Uterus (tissue), 4 donors: ENCODE data around the gene NBEAL2. TPM values are rescaled to one million over a fixed set of nuclear protein-coding genes. Genes with fewer than 3 reads are reported as not detected.

ENCODE experiments used
- DNase-seq, 2 donors: peaks; one replicate each; pipeline ENCODE4 v3.0.0-alpha.2; 2019 to 2020
- H3K27ac ChIP-seq, 2 donors: fragments of 200-600 bp; sonication (generic); 1 replicate in 1 of 2; 2 replicates in 1 of 2; pipeline ENCODE4 v1.5.1; 2016 to 2018
- H3K27me3 ChIP-seq, 2 donors: fragments of 200-600 bp; sonication (generic); one replicate each; pipeline ENCODE4 v1.5.1; 2018 to 2019; ENCODE audit warnings: control low read depth in 1 of 2
- H3K36me3 ChIP-seq, 2 donors: fragments of 200-600 bp; sonication (generic); one replicate each; pipeline ENCODE4 v1.5.1; 2019; ENCODE audit warnings: control low read depth in 1 of 2
- H3K4me1 ChIP-seq, 2 donors: fragments of 200-600 bp; sonication (generic); one replicate each; pipeline ENCODE4 v1.5.1; 2018 to 2019; ENCODE audit warnings: control low read depth in 1 of 2
- H3K4me3 ChIP-seq, 2 donors: fragments of 200-600 bp; sonication (generic); 1 replicate in 1 of 2; 2 replicates in 1 of 2; pipeline ENCODE4 v1.5.1; 2018 to 2019; ENCODE audit warnings: mild to moderate bottlenecking in 1 of 2
- H3K9me3 ChIP-seq, 2 donors: fragments of 200-600 bp; sonication (generic); one replicate each; pipeline ENCODE4 v1.5.1; 2019; ENCODE audit warnings: control low read depth in 1 of 2
- POLR2A ChIP-seq, 2 donors: fragments of 450-650 bp; IDR thresholded peaks; one replicate each; pipeline ENCODE4 v1.6.1; 2016; ENCODE audit warnings: antibody characterized with exemption in 2 of 2, mild to moderate bottlenecking in 1 of 2, moderate library complexity in 1 of 2
- intact Hi-C: fragments of 100-400 bp; cut with DNase I; formaldehyde crosslinking; loops from one replicate; pipeline ENCODE4 v1.15.1; 2023; ENCODE audit warnings: low total_unique reads
- total RNA-seq, 4 donors: library from RNA; depleted of rRNA in 3 of 4; stranded (reverse); fragments of >200 nt in 3 of 4; gene quantifications; one replicate each; pipeline versions ENCODE4 v1.1.0 to v1.2.4, GENCODE V29; 2014 to 2023
- TF ChIP-seq, protein P1 (sequence below), 4 experiments: fragments of 200-600 bp in 2 of 4; fragments of 450-650 bp in 2 of 4; sonication (generic) in 2 of 4; IDR thresholded peaks; one replicate each; pipeline ENCODE4 v1.5.1; 2016 to 2019; ENCODE audit warnings: antibody characterized with exemption in 4 of 4, mild to moderate bottlenecking in 2 of 4, moderate library complexity in 1 of 4
- donor health status: DM: yes; HTN: yes; CAD: no.

The NBEAL2 gene
- total RNA-seq, 4 donors from 2014 or later, result 13.1 to 41.1 (median 23.8) TPM

DNA sequence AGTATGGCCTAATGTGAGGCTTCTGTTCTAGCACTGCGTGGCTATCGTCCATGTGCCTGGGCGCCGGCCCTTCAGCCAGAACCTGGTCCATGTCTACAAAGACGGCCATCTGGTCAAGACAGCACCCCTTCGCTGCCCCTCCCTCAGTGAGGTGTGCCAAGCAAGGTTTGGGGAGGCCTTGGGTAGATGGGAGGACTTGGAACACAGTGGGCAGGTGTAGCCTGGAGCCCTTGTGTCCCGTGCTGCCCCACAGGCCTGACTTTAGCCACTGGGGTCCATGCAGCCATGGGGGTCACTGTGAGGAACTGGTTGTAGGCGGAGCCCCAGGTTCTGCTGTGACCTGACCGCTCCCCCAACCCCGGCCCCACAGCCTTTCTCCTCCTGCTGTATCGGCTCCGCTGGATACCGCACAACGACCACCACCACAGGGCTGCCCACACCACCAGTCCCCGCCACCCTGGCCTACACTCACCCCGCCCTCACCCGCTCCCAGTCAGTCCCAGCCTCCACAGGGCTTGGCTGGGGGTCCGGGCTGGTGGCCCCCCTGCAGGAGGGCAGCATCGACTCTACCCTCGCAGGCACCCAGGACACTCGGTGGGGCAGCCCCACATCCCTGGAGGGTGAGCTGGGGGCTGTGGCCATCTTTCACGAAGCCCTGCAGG, 16.6 kb downstream of the NBEAL2 start:
- no peak for DNase-seq
- Histone ChIP-seq H3K27ac (no peak overlapping the region), H3K4me3 (no peak overlapping the region), H3K9me3 (no peaks in the 10 kb centered on the region), H3K36me3 (no peaks in the 10 kb centered on the region), H3K4me1 (no peaks in the 10 kb centered on the region), H3K27me3 (no peaks in the 10 kb centered on the region)
- intact Hi-C loops, result no loop called here
- TF ChIP-seq, protein P1, sequence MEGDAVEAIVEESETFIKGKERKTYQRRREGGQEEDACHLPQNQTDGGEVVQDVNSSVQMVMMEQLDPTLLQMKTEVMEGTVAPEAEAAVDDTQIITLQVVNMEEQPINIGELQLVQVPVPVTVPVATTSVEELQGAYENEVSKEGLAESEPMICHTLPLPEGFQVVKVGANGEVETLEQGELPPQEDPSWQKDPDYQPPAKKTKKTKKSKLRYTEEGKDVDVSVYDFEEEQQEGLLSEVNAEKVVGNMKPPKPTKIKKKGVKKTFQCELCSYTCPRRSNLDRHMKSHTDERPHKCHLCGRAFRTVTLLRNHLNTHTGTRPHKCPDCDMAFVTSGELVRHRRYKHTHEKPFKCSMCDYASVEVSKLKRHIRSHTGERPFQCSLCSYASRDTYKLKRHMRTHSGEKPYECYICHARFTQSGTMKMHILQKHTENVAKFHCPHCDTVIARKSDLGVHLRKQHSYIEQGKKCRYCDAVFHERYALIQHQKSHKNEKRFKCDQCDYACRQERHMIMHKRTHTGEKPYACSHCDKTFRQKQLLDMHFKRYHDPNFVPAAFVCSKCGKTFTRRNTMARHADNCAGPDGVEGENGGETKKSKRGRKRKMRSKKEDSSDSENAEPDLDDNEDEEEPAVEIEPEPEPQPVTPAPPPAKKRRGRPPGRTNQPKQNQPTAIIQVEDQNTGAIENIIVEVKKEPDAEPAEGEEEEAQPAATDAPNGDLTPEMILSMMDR (IDR thresholded peaks at IDR 0.05), result no peak
- no peak for TF ChIP-seq POLR2A (IDR thresholded peaks at IDR 0.05)

DNA sequence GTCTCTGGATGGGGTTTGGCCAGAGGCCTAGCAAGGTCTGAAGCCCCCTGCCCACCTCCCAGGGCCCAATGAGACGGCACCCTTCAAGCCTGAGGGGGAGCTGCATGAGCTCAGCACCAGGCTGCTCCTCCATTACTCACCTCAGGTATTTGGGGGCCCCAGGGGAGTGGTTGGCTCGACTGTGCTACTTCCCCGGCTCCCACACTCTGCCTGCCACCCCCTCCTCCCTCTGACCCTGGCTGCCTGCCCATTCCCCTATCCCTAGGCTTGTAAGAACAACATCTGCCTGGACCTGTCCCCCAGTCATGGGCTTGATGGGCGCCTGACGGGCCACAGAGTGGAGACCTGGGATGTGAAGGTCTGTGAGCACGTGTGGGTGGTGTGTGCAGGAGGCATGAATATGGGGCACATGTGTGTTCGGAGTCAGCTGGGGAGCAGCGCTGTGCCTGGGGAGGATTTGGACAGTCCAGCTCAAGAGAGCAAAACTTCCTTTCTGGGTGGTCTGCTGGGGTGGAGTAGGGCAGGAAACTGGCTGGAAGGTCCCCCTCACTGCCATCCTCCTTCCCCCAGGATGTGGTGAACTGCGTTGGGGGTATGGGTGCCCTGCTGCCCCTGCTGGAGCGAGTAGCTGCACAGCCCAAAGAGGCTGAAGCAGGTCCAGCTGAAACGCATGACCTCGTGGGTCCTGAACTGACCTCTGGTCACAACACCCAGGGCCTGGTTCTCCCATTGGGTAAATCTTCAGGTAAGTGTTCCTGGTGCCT, 17.4 kb downstream of the NBEAL2 start:
- Histone ChIP-seq H3K4me1 (no peaks in the 10 kb centered on the region), H3K4me3 (no peak overlapping the region), H3K27ac (no peak overlapping the region), H3K27me3 (no peaks in the 10 kb centered on the region), H3K36me3 (no peaks in the 10 kb centered on the region), H3K9me3 (no peaks in the 10 kb centered on the region)
- TF ChIP-seq, protein P1 (IDR thresholded peaks at IDR 0.05), result no peak
- TF ChIP-seq POLR2A (IDR thresholded peaks at IDR 0.05), result no peak
- intact Hi-C loops, result no loop called here
- DNase-seq, result no peak

DNA sequence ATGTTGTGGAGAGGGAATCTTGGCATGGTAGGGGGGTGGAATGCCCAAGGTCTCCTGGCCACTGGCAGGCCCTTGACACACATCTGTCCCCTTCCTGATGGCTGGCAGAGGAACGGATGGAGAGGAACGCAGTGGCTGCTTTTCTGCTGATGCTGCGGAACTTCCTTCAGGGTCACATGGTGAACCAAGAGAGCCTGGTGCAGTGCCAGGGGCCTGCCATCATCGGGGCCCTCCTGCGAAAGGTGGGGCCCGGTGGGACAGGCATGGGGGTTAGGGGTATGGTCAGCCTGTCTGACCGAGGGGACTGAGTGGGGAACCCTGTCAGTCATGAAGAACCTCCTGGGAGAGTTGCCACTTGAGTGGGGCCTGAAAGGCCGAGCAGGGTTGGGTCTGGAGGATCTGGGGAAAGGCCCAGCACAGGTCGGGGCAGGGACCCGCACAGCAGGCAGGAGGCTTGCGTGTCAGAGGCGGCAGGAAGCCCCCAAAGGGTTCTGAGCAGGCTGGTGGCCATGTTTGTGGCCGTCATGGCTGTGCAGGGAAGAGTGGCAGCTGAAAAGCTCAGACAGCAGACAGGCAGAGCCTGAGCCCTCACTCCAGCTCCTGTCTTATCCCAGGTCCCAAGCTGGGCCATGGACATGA, 18.1 kb downstream of the NBEAL2 start:
- H3K4me3 ChIP-seq, result no peak overlapping the region
- no peaks in the 10 kb centered on the region for H3K36me3 ChIP-seq
- no peaks in the 10 kb centered on the region for H3K27me3 ChIP-seq
- intact Hi-C loops, result no loop called here
- no peak for TF ChIP-seq POLR2A (IDR thresholded peaks at IDR 0.05)
- TF ChIP-seq, protein P1 (IDR thresholded peaks at IDR 0.05), result no peak
- H3K9me3 ChIP-seq, result no peaks in the 10 kb centered on the region
- H3K27ac ChIP-seq, result no peak overlapping the region
- no peak for DNase-seq
- no peaks in the 10 kb centered on the region for H3K4me1 ChIP-seq

DNA sequence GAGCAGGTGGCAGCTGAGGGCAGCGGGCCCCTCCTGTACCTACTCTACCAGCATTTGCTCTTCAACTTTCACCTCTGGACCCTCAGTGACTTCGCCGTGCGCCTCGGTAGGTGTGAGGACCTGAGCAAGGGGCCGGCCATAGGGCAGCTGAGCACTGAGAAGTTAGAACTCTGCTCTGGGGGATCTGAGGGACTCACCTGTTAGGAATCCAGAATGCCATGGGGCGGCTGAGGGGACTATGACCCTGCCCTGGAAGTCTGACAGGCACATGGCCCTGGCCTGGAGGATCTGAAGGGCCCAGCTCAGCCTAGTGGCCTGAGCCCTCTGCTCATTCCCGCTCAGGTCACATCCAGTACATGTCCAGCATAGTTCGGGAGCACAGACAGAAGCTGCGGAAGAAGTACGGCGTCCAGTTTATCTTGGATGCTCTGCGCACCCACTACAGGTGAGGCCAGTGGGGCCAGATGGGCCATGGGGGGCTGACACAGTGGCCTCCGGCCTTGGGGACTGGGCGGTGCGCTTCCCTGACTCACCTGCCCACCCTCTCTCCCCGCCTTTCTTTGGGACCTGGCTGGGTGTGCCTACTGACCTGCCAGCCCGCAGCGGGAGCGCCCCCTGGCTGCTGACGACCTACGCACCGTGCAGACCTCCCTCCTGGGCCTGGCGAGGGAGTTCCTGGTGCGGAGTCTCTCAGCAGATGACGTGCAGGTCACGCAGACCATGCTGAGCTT, 18.8 kb downstream of the NBEAL2 start:
- no peaks in the 10 kb centered on the region for H3K4me1 ChIP-seq
- peak in 1 of 2 donors; percentile 51 for DNase-seq
- no peaks in the 10 kb centered on the region for H3K36me3 ChIP-seq
- no peak for TF ChIP-seq POLR2A (IDR thresholded peaks at IDR 0.05)
- TF ChIP-seq, protein P1 (IDR thresholded peaks at IDR 0.05), result peak; percentile 60 to 82 (median 72)
- no peaks in the 10 kb centered on the region for H3K9me3 ChIP-seq
- H3K4me3 ChIP-seq, result no peak overlapping the region
- intact Hi-C loops, result no loop called here
- no peaks in the 10 kb centered on the region for H3K27me3 ChIP-seq
- H3K27ac ChIP-seq, result no peak overlapping the region
